Liver (tissue), 3 donors: Measurements from ENCODE around the gene PRPF19.

Experiments
- CTCF ChIP-seq: fragments of 150-350 bp; IDR thresholded peaks from 2 replicates; pipeline ENCODE4 v1.5.1; 2017; ENCODE audit warnings: improper control_type of control experiment, low read depth, low read length; ENCODE audit not compliant: missing input control
- EGR1 ChIP-seq, 2 donors: IDR thresholded peaks; 2 replicates each; pipeline ENCODE4 v1.6.1; 2016 to 2018; ENCODE audit warnings: antibody characterized with exemption in 2 of 2, low read depth in 2 of 2
- JUND ChIP-seq, 2 donors: IDR thresholded peaks; 2 replicates each; pipeline ENCODE4 v1.6.1; 2016; ENCODE audit warnings: antibody characterized with exemption in 2 of 2
- MAX ChIP-seq: IDR thresholded peaks from 2 replicates; pipeline ENCODE4 v1.6.1; 2016; ENCODE audit warnings: antibody characterized with exemption
- NR2F2 ChIP-seq: IDR thresholded peaks from 2 replicates; pipeline ENCODE4 v1.6.1; 2016; ENCODE audit warnings: antibody characterized with exemption
- RAD21 ChIP-seq, 2 donors: IDR thresholded peaks; 2 replicates each; pipeline ENCODE4 v1.6.1; 2016; ENCODE audit warnings: antibody characterized with exemption in 2 of 2, mild to moderate bottlenecking in 2 of 2
- REST ChIP-seq: IDR thresholded peaks from 2 replicates; pipeline ENCODE4 v1.6.1; 2016; ENCODE audit warnings: antibody characterized with exemption, mild to moderate bottlenecking
- TAF1 ChIP-seq: conservative IDR thresholded peaks from 2 replicates; pipeline ENCODE4 v1.6.1; 2016; ENCODE audit warnings: antibody characterized with exemption, mild to moderate bottlenecking
- YY1 ChIP-seq: IDR thresholded peaks from 2 replicates; pipeline ENCODE4 v1.6.1; 2016; ENCODE audit warnings: antibody characterized with exemption, mild to moderate bottlenecking
- ZBTB33 ChIP-seq: IDR thresholded peaks from 2 replicates; pipeline ENCODE4 v1.6.1; 2016; ENCODE audit warnings: antibody characterized with exemption
- donor health status: healthy.
- donor health status: healthy.

GRCh38 chr11:60889869-60890311, 16.5 kb downstream of the PRPF19 start:
- no peak for TF ChIP-seq ZBTB33
- no peak for TF ChIP-seq CTCF
- TF ChIP-seq REST: no peak
- no peak for TF ChIP-seq RAD21 (IDR thresholded peaks at IDR 0.05)
- no peak for TF ChIP-seq JUND (IDR thresholded peaks at IDR 0.05)
- no peak for TF ChIP-seq EGR1 (IDR thresholded peaks at IDR 0.05; ENCODE audit: low read depth in 2 of 2)
- no peak for TF ChIP-seq YY1
- TF ChIP-seq NR2F2: no peak
- TF ChIP-seq MAX: no peak
- no peak for TF ChIP-seq TAF1
